Neural cell (in vitro differentiated cells): ENCODE data around the gene IFT52. TPM values are rescaled to one million over a fixed set of nuclear protein-coding genes. Genes with fewer than 3 reads are reported as not detected.

Source experiments
- H2AFZ ChIP-seq: fragments of 200-600, 300-800 bp; sonication (generic), shearing (Covaris generic); 2 replicates; pipeline ENCODE4 v1.6.0; 2014; ENCODE audit warnings: low read depth, mild to moderate bottlenecking, antibody characterized with exemption, low read length, moderate library complexity
- H3F3A ChIP-seq: fragments of 200-600 bp; shearing (Covaris generic); 2 replicates; pipeline ENCODE4 v1.6.1; 2016; ENCODE audit warnings: mild to moderate bottlenecking, moderate library complexity, mixed read lengths, antibody characterized with exemption, low read length; ENCODE audit not compliant: insufficient read depth, poor library complexity, severe bottlenecking
- H3K27ac ChIP-seq: fragments of 200-600, 300-800 bp; sonication (generic), shearing (Covaris generic); 2 replicates; pipeline ENCODE4 v1.5.1; 2014; ENCODE audit warnings: mild to moderate bottlenecking, low read length, moderate library complexity
- H3K27me3 ChIP-seq: fragments of 300-800, 200-600 bp; sonication (generic), shearing (Covaris generic); 2 replicates; pipeline ENCODE4 v1.6.0; 2014; ENCODE audit warnings: mild to moderate bottlenecking, low read depth, low read length, moderate library complexity; ENCODE audit not compliant: insufficient read depth
- H3K36me3 ChIP-seq: fragments of 300-800, 200-600 bp; sonication (generic), shearing (Covaris generic); 2 replicates; pipeline ENCODE4 v1.5.1; 2014; ENCODE audit warnings: mild to moderate bottlenecking, antibody characterized with exemption, low read length, moderate library complexity; ENCODE audit not compliant: insufficient read depth
- H3K4me2 ChIP-seq: fragments of 300-800, 200-600 bp; sonication (generic), shearing (Covaris generic); 2 replicates; pipeline ENCODE4 v1.6.0; 2014; ENCODE audit warnings: mild to moderate bottlenecking, low read length
- H3K4me3 ChIP-seq: fragments of 300-800, 200-600 bp; sonication (generic), shearing (Covaris generic); 2 replicates; pipeline ENCODE4 v1.5.1; 2014; ENCODE audit warnings: mild to moderate bottlenecking, low read length, moderate library complexity
- H3K79me2 ChIP-seq: fragments of 200-600 bp; shearing (Covaris generic); replicated peaks from 2 replicates; pipeline ENCODE4 v1.6.0; 2014; ENCODE audit warnings: mild to moderate bottlenecking, low read length, moderate library complexity; ENCODE audit not compliant: insufficient read depth
- H3K9ac ChIP-seq: fragments of 300-800, 200-600 bp; sonication (generic), shearing (Covaris generic); 2 replicates; pipeline ENCODE4 v1.6.1; 2016; ENCODE audit warnings: mild to moderate bottlenecking, low read length, mixed read lengths
- H3K9me2 ChIP-seq: fragments of 200-600 bp; shearing (Covaris generic); 2 replicates; pipeline ENCODE4 v1.6.1; 2016; ENCODE audit warnings: mild to moderate bottlenecking, low read length, mixed read lengths; ENCODE audit not compliant: insufficient read depth
- H3K9me3 ChIP-seq: fragments of 200-600, 300-800 bp; sonication (generic), shearing (Covaris generic); 2 replicates; pipeline ENCODE4 v1.6.1; 2016; ENCODE audit warnings: mild to moderate bottlenecking, mixed run types, low read length, moderate library complexity, mixed read lengths
- H4K20me1 ChIP-seq: fragments of 200-600 bp; shearing (Covaris generic); 2 replicates; pipeline ENCODE4 v1.6.1; 2016; ENCODE audit warnings: mild to moderate bottlenecking, mixed run types; ENCODE audit not compliant: insufficient read depth
- CTCF ChIP-seq: fragments of 450-650 bp; IDR thresholded peaks from 2 replicates; pipeline ENCODE4 v1.5.1; 2014; ENCODE audit warnings: antibody characterized with exemption, mild to moderate bottlenecking, moderate library complexity; ENCODE audit not compliant: poor library complexity, severe bottlenecking
- EP300 ChIP-seq: fragments of 450-650 bp; conservative IDR thresholded peaks from 2 replicates; pipeline ENCODE4 v1.6.1; 2014; ENCODE audit warnings: antibody characterized with exemption, mild to moderate bottlenecking, moderate library complexity; ENCODE audit not compliant: poor library complexity, severe bottlenecking
- EZH2 ChIP-seq: fragments of 200-600, 300-800 bp; shearing (Covaris generic), sonication (generic); IDR thresholded peaks from 2 replicates; pipeline ENCODE4 v1.6.1; 2014; ENCODE audit warnings: antibody characterized with exemption, low read length, borderline replicate concordance, mild to moderate bottlenecking; ENCODE audit not compliant: insufficient read depth, poor library complexity, severe bottlenecking
- MXI1 ChIP-seq: fragments of 450-650 bp; conservative IDR thresholded peaks from 2 replicates; pipeline ENCODE4 v1.6.1; 2014; ENCODE audit warnings: antibody characterized with exemption, mild to moderate bottlenecking; ENCODE audit not compliant: poor library complexity, severe bottlenecking
- POLR2AphosphoS5 ChIP-seq: IDR thresholded peaks from 2 replicates; pipeline ENCODE4 v1.6.1; 2012
- RAD21 ChIP-seq: fragments of 450-650 bp; conservative IDR thresholded peaks from 2 replicates; pipeline ENCODE4 v1.6.1; 2014; ENCODE audit warnings: antibody characterized with exemption, mild to moderate bottlenecking, moderate library complexity
- REST ChIP-seq: IDR thresholded peaks from 2 replicates; pipeline ENCODE4 v1.6.1; 2012; ENCODE audit warnings: borderline replicate concordance
- SMC3 ChIP-seq: fragments of 450-650 bp; conservative IDR thresholded peaks from 2 replicates; pipeline ENCODE4 v1.6.1; 2014; ENCODE audit warnings: antibody characterized with exemption, mild to moderate bottlenecking, moderate library complexity; ENCODE audit not compliant: poor library complexity
- TAF1 ChIP-seq: IDR thresholded peaks from 2 replicates; pipeline ENCODE4 v1.6.1; 2012; ENCODE audit warnings: low read depth
- polyA plus RNA-seq: library from polyadenylated mRNA; depleted of rRNA; stranded (reverse); fragments of >200 nt; gene quantifications from 2 replicates; pipeline ENCODE4 v1.2.3, GENCODE V29; 2014

Gene IFT52
- polyA plus RNA-seq, 1 donor from 2014 or later, result 144 TPM

- TF ChIP-seq TAF1, result no peak
Measured at GRCh38 chr20:43681468-43681942, 90.8 kb downstream of the IFT52 start (continued).

GRCh38 chr20:43681991-43682410 is 91.3 kb downstream of the IFT52 start:
- Histone ChIP-seq H3K9ac (no peak overlapping the region), H2AFZ (no peak overlapping the region), H3K4me2 (no peak overlapping the region), H3K27ac (no peak overlapping the region), H3F3A (no peaks in the 10 kb centered on the region), H3K4me3 (no peak overlapping the region), H3K79me2 (no peaks in the 10 kb centered on the region), H3K9me3 (no peaks in the 10 kb centered on the region), H4K20me1 (no peaks in the 10 kb centered on the region), H3K9me2 (no peaks in the 10 kb centered on the region), H3K27me3 (no peaks in the 10 kb centered on the region), H3K36me3 (no peaks in the 10 kb centered on the region)
- TF ChIP-seq SMC3, result no peak
- TF ChIP-seq POLR2AphosphoS5, result no peak
- no peak for TF ChIP-seq TAF1
- TF ChIP-seq EP300, result no peak
- TF ChIP-seq CTCF, result no peak
- no peak for TF ChIP-seq REST
- TF ChIP-seq EZH2, result no peak
- TF ChIP-seq RAD21, result no peak
- no peak for TF ChIP-seq MXI1

- no peaks in the 10 kb centered on the region for H3K9me2 ChIP-seq
- H3K27ac ChIP-seq, result no peak overlapping the region
- no peak overlapping the region for H3K4me2 ChIP-seq
- no peak overlapping the region for H3K4me3 ChIP-seq
- H2AFZ ChIP-seq, result no peak overlapping the region
- H3K9me3 ChIP-seq, result no peaks in the 10 kb centered on the region
- no peaks in the 10 kb centered on the region for H3K79me2 ChIP-seq
- H3K27me3 ChIP-seq, result no peaks in the 10 kb centered on the region
- no peaks in the 10 kb centered on the region for H4K20me1 ChIP-seq
- H3F3A ChIP-seq, result no peaks in the 10 kb centered on the region
- H3K9ac ChIP-seq, result no peak overlapping the region
- H3K36me3 ChIP-seq, result no peaks in the 10 kb centered on the region
- TF ChIP-seq POLR2AphosphoS5 (no peak), MXI1 (no peak), RAD21 (no peak), SMC3 (no peak), EZH2 (no peak), REST (no peak), TAF1 (no peak)
Measured at GRCh38 chr20:43682446-43682845, 91.7 kb downstream of the IFT52 start.
